ENCODE results near the gene TBPL1.

The TBPL1 gene

GRCh38 chr6:134000443-134000842, 47.4 kb downstream of the TBPL1 start:
- DNase-seq (ENCODE audit: low read depth) = no peak
- H3K4me3 ChIP-seq (ENCODE audit: low read length) = no peak overlapping the region
- no peak for TF ChIP-seq CTCF (conservative IDR thresholded peaks at IDR 0.05; ENCODE audit: low read length)

DNA sequence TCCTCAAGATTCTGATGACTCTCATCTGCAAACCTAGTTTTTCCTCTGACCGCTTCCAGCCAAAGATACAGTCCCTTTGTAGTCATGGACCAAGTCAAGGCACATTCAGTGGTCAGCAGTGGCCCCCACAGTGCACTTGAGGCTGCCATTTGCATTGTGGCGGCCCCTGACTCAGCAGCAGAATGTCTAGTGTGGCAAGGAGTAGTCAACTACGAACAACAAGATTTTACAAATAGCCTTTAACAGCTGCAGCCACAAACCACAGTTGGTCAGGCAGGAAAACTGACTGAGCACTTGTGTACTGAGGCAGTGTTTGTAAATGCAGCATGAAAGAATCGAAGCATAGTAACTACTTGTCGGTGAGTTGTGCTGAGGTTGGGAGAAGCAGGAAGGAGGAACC, 49.8 kb downstream of the TBPL1 start:
- no peak for DNase-seq (ENCODE audit: low read depth)
- H3K4me3 ChIP-seq (ENCODE audit: low read length) = no peak overlapping the region
- no peak for TF ChIP-seq CTCF (conservative IDR thresholded peaks at IDR 0.05; ENCODE audit: low read length)

- peak; percentile 51 for DNase-seq (ENCODE audit: low read depth)
- TF ChIP-seq CTCF (conservative IDR thresholded peaks at IDR 0.05; ENCODE audit: low read length) = no peak
These were observed 50.5 kb downstream of the TBPL1 start for GRCh38 chr6:134003542-134003951.

GRCh38 chr6:134004714-134005113, 51.7 kb downstream of the TBPL1 start:
- DNase-seq (ENCODE audit: low read depth) = no peak
- no peak for TF ChIP-seq CTCF (conservative IDR thresholded peaks at IDR 0.05; ENCODE audit: low read length)
- no peak overlapping the region for H3K4me3 ChIP-seq (ENCODE audit: low read length)

More at GRCh38 chr6:134003542-134003951, 50.5 kb downstream of the TBPL1 start:
- no peak overlapping the region for H3K4me3 ChIP-seq (ENCODE audit: low read length)

GRCh38 chr6:134005800-134006199, 52.8 kb downstream of the TBPL1 start:
- TF ChIP-seq CTCF (conservative IDR thresholded peaks at IDR 0.05; ENCODE audit: low read length) = no peak
- no peak overlapping the region for H3K4me3 ChIP-seq (ENCODE audit: low read length)
- no peak for DNase-seq (ENCODE audit: low read depth)

DNA sequence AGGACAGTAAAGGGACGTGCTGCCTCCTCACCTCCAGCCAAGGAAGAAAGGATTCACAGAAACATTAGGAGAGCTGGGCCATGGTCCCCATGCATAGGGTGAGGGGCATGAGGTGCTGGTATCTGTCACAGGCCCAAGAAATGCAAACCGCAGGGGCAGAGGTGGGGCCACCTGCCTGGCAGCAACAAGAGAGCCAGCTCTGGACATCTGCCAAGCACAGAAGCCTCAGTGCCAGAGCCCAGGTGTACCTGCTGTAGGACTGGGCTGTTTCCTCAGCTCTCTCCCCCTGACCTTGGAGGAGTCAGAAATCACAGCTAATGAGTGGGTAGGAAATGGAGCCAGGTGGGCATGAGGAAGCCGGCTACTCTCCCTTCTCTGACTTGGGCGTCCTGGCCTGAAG, 54.1 kb downstream of the TBPL1 start:
- no peak for DNase-seq (ENCODE audit: low read depth)
- no peak overlapping the region for H3K4me3 ChIP-seq (ENCODE audit: low read length)
- no peak for TF ChIP-seq CTCF (conservative IDR thresholded peaks at IDR 0.05; ENCODE audit: low read length)

- TF ChIP-seq CTCF (conservative IDR thresholded peaks at IDR 0.05; ENCODE audit: low read length) = no peak
- H3K4me3 ChIP-seq (ENCODE audit: low read length) = no peak overlapping the region
- DNase-seq (ENCODE audit: low read depth) = no peak
These were observed 56.9 kb downstream of the TBPL1 start for GRCh38 chr6:134009876-134010275.

Measured in AG10803 (cell line).